ENCODE results near the gene EEF1AKMT1. TPM values are rescaled to one million over a fixed set of nuclear protein-coding genes. Genes with fewer than 3 reads are reported as not detected.
A peak's percentile ranks its signal among the peaks of the same experiment; 100 is the strongest.

The EEF1AKMT1 gene
- total RNA-seq, 1 experiment from 2014 or later = 9.2 TPM

- Histone ChIP-seq H3K27ac (ENCODE audit: low read depth, low read length, poor library complexity, severe bottlenecking) (no peak overlapping the region), H3K27me3 (replicated peaks; ENCODE audit: insufficient read depth, low read depth, low read length, poor library complexity) (no peaks in the 10 kb centered on the region), H3K4me1 (ENCODE audit: insufficient read depth, low read length, poor library complexity, severe bottlenecking) (peaks cover 15% of the 10 kb centered on the region), H3K36me3 (ENCODE audit: insufficient read depth, low read length, poor library complexity, severe bottlenecking) (no peaks in the 10 kb centered on the region), H3K9me3 (ENCODE audit: low read depth, low read length, poor library complexity, severe bottlenecking) (no peaks in the 10 kb centered on the region), H3K4me3 (ENCODE audit: low read depth, low read length, poor library complexity, severe bottlenecking) (no peak overlapping the region)
- intact Hi-C loops (cut with micrococcal nuclease; ENCODE audit: unreplicated experiment) = loop anchor here (5.0 kb wide), 1 partner anchor 763 kb away; no protein-coding TSS in a partner anchor
- no TSS peak for BruUV-seq (replicated peaks)
- no peak for DNase-seq (ENCODE audit: low spot score)
- ChIA-PET POLR2A (ENCODE audit: low non-redundant PET) (no interaction called here), CTCF (no interaction called here)
- TF ChIP-seq CTCF (conservative IDR thresholded peaks at IDR 0.05; ENCODE audit: low read depth, low read length) (no peak), EZH2 (IDR thresholded peaks at IDR 0.05; ENCODE audit: borderline replicate concordance, low read depth, low read length, poor library complexity, severe bottlenecking) (no peak)
Measured at GRCh38 chr13:20714161-20714560, 59.6 kb downstream of the EEF1AKMT1 start.

- ChIA-PET CTCF (no interaction called here), POLR2A (ENCODE audit: low non-redundant PET) (no interaction called here)
- Histone ChIP-seq H3K36me3 (ENCODE audit: insufficient read depth, low read length, poor library complexity, severe bottlenecking) (no peaks in the 10 kb centered on the region), H3K9me3 (ENCODE audit: low read depth, low read length, poor library complexity, severe bottlenecking) (no peaks in the 10 kb centered on the region), H3K27ac (ENCODE audit: low read depth, low read length, poor library complexity, severe bottlenecking) (no peak overlapping the region), H3K4me1 (ENCODE audit: insufficient read depth, low read length, poor library complexity, severe bottlenecking) (peaks cover 15% of the 10 kb centered on the region), H3K27me3 (replicated peaks; ENCODE audit: insufficient read depth, low read depth, low read length, poor library complexity) (no peaks in the 10 kb centered on the region), H3K4me3 (ENCODE audit: low read depth, low read length, poor library complexity, severe bottlenecking) (no peak overlapping the region)
- TF ChIP-seq EZH2 (IDR thresholded peaks at IDR 0.05; ENCODE audit: borderline replicate concordance, low read depth, low read length, poor library complexity, severe bottlenecking) = no peak
- TF ChIP-seq CTCF (conservative IDR thresholded peaks at IDR 0.05; ENCODE audit: low read depth, low read length) = no peak
- intact Hi-C loops (cut with micrococcal nuclease; ENCODE audit: unreplicated experiment) = loop anchor here (1.0 to 5.0 kb wide), 3 partner anchors 115 to 764 kb away; no protein-coding TSS in a partner anchor
- peak; percentile 44 for DNase-seq (ENCODE audit: low spot score)
- BruUV-seq (replicated peaks) = no TSS peak
Measured at GRCh38 chr13:20713751-20714150, 60.0 kb downstream of the EEF1AKMT1 start.

- BruUV-seq (replicated peaks) = no TSS peak
- no peak for DNase-seq (ENCODE audit: low spot score)
- H3K9me3 ChIP-seq (ENCODE audit: low read depth, low read length, poor library complexity, severe bottlenecking) = no peaks in the 10 kb centered on the region
- ChIA-PET CTCF (interaction anchor here (0.6 kb wide), 1 partner anchor 9 kb away, joined by 3 read pairs; no protein-coding TSS in a partner anchor), POLR2A (ENCODE audit: low non-redundant PET) (no interaction called here)
- H3K27ac ChIP-seq (ENCODE audit: low read depth, low read length, poor library complexity, severe bottlenecking) = no peak overlapping the region
- H3K36me3 ChIP-seq (ENCODE audit: insufficient read depth, low read length, poor library complexity, severe bottlenecking) = no peaks in the 10 kb centered on the region
- intact Hi-C loops (cut with micrococcal nuclease; ENCODE audit: unreplicated experiment) = loop anchor here (1.0 to 5.0 kb wide), 3 partner anchors 115 to 764 kb away; no protein-coding TSS in a partner anchor
- TF ChIP-seq CTCF (conservative IDR thresholded peaks at IDR 0.05; ENCODE audit: low read depth, low read length) = no peak
- no peak for TF ChIP-seq EZH2 (IDR thresholded peaks at IDR 0.05; ENCODE audit: borderline replicate concordance, low read depth, low read length, poor library complexity, severe bottlenecking)
- H3K4me3 ChIP-seq (ENCODE audit: low read depth, low read length, poor library complexity, severe bottlenecking) = peak overlapping the region; percentile 35
- H3K4me1 ChIP-seq (ENCODE audit: insufficient read depth, low read length, poor library complexity, severe bottlenecking) = peaks cover 15% of the 10 kb centered on the region
- H3K27me3 ChIP-seq (replicated peaks; ENCODE audit: insufficient read depth, low read depth, low read length, poor library complexity) = no peaks in the 10 kb centered on the region
Measured at GRCh38 chr13:20713014-20713376, 60.8 kb downstream of the EEF1AKMT1 start.

Data from A673 (cell line).